GM10266 (cell line): Measurements from ENCODE around the gene OR8A1.

ENCODE experiments used
- DNase-seq: peaks from one replicate; pipeline ENCODE4 v3.0.0; 2012; ENCODE audit errors: extremely low spot score
- TF ChIP-seq, protein P1 (sequence below): IDR thresholded peaks from 2 replicates; pipeline ENCODE4 v1.5.1; 2012; ENCODE audit warnings: mild to moderate bottlenecking, low read depth; ENCODE audit not compliant: control insufficient read depth, insufficient read depth; ENCODE audit errors: missing control alignments

Gene OR8A1

DNA sequence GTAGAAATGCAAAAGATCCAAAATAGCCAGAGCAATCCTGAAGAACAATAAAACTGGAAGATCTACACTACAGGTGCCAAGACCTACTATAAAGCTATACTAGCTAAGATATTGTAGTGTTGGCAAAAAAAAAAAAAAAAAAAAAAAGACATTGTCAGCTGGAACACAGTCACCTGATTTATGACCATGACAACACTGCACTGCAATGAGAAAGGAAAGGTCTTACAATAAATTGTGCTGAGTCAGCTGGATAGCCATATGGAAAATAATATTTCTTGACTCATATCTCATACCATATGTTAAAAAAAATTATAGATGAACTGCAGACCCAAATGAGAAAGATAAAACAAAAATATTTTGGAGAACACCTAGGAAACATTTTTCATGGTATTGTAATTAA lies 38.4 kb downstream of the OR8A1 start:
- TF ChIP-seq, protein P1, sequence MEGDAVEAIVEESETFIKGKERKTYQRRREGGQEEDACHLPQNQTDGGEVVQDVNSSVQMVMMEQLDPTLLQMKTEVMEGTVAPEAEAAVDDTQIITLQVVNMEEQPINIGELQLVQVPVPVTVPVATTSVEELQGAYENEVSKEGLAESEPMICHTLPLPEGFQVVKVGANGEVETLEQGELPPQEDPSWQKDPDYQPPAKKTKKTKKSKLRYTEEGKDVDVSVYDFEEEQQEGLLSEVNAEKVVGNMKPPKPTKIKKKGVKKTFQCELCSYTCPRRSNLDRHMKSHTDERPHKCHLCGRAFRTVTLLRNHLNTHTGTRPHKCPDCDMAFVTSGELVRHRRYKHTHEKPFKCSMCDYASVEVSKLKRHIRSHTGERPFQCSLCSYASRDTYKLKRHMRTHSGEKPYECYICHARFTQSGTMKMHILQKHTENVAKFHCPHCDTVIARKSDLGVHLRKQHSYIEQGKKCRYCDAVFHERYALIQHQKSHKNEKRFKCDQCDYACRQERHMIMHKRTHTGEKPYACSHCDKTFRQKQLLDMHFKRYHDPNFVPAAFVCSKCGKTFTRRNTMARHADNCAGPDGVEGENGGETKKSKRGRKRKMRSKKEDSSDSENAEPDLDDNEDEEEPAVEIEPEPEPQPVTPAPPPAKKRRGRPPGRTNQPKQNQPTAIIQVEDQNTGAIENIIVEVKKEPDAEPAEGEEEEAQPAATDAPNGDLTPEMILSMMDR: no peak
- no peak for DNase-seq

DNA sequence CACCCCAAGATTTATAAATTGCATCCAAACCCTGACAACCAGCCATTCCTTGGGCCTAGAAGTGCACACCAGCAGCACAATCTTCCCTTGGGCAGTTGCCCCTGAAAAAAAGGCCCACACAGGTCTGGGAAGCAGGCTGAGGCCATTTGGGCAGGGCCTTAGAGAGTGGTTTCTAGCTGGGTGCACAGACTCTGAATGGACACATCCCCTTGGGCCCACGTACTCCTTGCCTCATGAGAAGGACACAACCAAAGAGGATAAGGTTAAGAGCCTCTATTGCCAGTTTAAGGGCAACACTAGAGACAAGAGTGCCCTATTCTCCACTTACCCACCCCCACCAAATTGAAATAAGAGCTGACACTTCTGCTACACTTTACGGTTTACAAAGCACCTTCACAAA lies 40.5 kb downstream of the OR8A1 start:
- TF ChIP-seq, protein P1: no peak
- no peak for DNase-seq

DNA sequence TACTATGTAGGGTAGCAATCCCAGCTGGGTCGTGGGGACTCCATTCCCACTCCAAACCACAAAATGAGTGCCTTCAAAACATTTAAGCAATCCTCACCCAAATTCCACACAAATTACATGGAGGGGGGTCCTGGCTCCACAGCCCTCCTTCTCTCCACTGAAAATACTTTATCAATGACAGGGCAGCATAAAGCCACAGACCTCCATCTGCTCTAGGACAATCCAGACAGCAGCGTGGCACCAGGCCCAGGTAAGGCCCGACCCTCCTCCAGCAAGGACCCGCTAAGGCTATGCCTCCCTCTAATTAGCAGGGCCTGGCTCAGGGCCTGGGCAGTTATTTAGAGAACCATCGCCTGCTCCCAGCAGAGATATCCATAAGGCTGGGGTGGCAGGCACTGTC lies 41.3 kb downstream of the OR8A1 start, which contains the start of gene PANX3:
Gene PANX3 (plus strand): TSS at position 365 of the 400 bp plus-strand sequence. CDS start 129 bp downstream, outside the sequence.
- TF ChIP-seq, protein P1: no peak
- no peak for DNase-seq

DNA sequence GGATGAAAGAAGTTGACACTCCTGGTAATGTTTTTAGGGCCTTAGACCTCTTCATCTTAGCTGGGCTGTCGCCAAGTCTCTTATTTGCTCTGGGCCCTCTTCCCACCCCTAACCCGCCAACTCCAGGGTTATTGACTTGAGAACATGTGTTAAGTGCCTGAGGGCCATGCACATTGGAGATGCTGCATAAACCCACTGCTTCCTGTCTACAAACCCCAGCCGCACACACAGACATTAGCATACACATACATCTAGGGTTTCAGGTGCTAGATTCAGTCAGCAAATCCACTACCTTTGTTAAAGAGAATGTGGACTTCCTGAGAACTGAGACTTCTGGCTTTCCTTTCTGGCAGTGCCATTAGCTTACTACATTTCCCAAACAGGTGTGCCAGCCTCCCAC lies 42.2 kb downstream of the OR8A1 start:
- TF ChIP-seq, protein P1: no peak

DNA sequence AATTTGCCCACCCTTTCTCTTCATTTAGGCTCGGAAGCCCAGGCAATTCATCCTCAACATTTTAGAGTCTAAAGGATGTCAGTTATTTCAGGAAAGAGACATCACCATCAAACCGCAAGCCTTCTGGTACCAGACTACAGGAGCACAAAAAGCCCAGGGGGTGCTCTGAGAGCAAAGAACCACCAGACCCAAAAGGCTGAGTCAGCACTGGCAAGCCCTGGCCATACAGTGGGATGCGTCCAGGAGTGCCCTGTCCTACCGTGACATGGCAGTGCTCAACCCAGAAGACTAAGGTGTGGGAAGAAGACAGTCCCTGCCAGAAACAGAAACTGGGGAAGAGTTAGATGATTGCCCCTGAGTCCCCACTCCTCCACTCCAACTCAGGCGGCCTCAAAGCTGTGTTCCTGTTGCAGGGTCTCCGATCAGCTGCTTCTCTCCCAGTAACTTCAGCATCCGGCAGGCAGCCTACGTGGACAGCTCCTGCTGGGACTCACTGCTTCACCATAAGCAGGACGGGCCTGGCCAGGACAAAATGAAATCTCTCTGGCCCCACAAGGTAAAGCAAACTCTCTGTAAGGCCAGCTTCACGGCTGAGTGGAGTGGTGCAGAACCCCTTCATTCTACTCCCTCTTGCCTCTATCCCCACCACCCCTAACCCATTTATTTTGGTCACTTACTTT lies 42.9 kb downstream of the OR8A1 start:
- no peak for DNase-seq
- TF ChIP-seq, protein P1: no peak

More for the DNA sequence above, 42.2 kb downstream of the OR8A1 start:
- no peak for DNase-seq

DNA sequence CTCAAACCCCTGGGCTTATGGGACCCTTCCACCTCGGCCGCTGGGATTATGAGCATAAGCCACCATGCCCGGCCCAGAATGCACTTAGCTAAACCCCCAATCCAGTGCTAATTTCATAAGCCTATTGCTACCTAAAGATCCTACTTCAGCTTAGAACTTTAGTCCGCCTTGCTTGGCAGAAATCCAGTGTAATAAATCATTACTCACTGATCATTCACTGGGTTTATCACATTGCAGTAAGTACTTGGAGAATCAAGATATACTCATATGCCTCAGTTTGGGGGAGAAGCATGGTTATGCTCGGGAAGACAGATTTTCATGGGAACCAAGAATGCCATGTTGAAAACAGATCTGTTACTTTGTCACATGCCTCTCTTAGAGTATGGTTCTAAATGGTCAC lies 49.1 kb downstream of the OR8A1 start:
- TF ChIP-seq, protein P1: no peak
- no peak for DNase-seq
